GM18873 (cell line): ENCODE results near the gene ARL10.

Experiments
- ATAC-seq: cut with Tn5 transposase; IDR thresholded peaks from one replicate; pipeline ENCODE4 v1.9.1; 2021; ENCODE audit warnings: mild to moderate bottlenecking, moderate library complexity, moderate number of reproducible peaks; ENCODE audit not compliant: unreplicated experiment, low FRiP score

ARL10 gene

GRCh38 chr5:176365351-176366231, at the start of gene ARL10:
ARL10 (plus strand) TSS chr5:176365487; CDS start chr5:176365564, 77 bp downstream.
- ATAC-seq: no peak

GRCh38 chr5:176317534-176318374, 47.5 kb upstream of the ARL10 start:
- no peak for ATAC-seq

GRCh38 chr5:176319827-176320554, 45.3 kb upstream of the ARL10 start:
- no peak for ATAC-seq

GRCh38 chr5:176320577-176320976, 44.7 kb upstream of the ARL10 start:
- no peak for ATAC-seq

GRCh38 chr5:176334031-176334770, 31.1 kb upstream of the ARL10 start:
- ATAC-seq: no peak

- no peak for ATAC-seq
Observed at GRCh38 chr5:176337913-176338312, 27.4 kb upstream of the ARL10 start.

GRCh38 chr5:176339304-176339703, 26.0 kb upstream of the ARL10 start:
- ATAC-seq: no peak

- no peak for ATAC-seq
Observed at GRCh38 chr5:176341325-176342157, 23.7 kb upstream of the ARL10 start.

GRCh38 chr5:176342158-176342483, 23.2 kb upstream of the ARL10 start:
- no peak for ATAC-seq

GRCh38 chr5:176342766-176343458, 22.4 kb upstream of the ARL10 start:
- no peak for ATAC-seq

GRCh38 chr5:176350416-176350815, 14.9 kb upstream of the ARL10 start:
- no peak for ATAC-seq

GRCh38 chr5:176352116-176352878, 13.0 kb upstream of the ARL10 start:
- ATAC-seq: no peak

- ATAC-seq: no peak
Observed at GRCh38 chr5:176353533-176353932, 11.8 kb upstream of the ARL10 start.

- ATAC-seq: no peak
Observed at GRCh38 chr5:176355400-176356178, 9.7 kb upstream of the ARL10 start.

- ATAC-seq: no peak
Observed at GRCh38 chr5:176356179-176356566, 9.1 kb upstream of the ARL10 start.

- ATAC-seq: no peak
Observed at GRCh38 chr5:176359658-176360057, 5.6 kb upstream of the ARL10 start.

GRCh38 chr5:176360894-176361436, 4.3 kb upstream of the ARL10 start:
- ATAC-seq: no peak
